Raji (cell line): ENCODE data around the gene ABCA9.

ENCODE experiments used
- POLR2A ChIP-seq: IDR thresholded peaks from 2 replicates; pipeline ENCODE4 v1.6.1; 2011; ENCODE audit warnings: low read depth, low read length, control low read depth; ENCODE audit not compliant: insufficient read depth

The ABCA9 gene

DNA sequence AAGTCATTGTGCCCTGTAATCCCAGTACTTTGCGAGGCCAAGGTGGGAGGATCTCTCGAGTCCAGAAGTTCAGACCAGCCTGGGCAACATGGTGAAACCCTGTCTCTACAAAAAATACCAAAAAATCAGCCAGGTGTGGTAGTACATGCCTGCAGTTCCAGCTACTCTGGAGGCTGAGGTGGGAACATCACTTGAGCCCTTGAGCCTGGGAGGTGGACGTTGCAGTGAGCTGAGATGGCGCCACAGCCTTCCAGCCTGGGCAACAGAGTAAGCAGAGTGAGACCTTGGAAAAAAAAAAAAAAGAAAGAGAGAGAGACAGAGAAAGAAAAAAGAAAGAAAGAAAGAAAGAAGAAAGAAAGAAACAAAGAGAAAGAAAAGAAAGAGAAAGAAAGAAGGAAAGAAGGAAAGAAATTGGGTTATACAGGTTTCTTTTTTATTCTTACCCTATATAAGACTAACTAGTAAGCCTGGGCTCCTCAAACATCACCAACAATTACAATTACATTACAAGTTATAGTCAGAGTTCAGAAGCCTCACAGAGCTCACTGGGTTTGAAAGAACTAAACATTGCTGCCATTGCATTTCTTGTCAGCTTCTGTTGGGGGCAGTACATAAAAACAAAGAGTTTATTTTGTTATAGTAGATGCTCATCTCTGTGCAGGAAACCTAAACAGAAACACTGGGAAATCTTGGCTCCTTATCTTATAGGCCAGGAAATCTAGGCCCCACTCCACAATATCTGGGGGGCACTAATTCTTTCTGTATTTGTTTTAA lies 6.7 kb upstream of the ABCA9 start:
- TF ChIP-seq POLR2A, result no peak

DNA sequence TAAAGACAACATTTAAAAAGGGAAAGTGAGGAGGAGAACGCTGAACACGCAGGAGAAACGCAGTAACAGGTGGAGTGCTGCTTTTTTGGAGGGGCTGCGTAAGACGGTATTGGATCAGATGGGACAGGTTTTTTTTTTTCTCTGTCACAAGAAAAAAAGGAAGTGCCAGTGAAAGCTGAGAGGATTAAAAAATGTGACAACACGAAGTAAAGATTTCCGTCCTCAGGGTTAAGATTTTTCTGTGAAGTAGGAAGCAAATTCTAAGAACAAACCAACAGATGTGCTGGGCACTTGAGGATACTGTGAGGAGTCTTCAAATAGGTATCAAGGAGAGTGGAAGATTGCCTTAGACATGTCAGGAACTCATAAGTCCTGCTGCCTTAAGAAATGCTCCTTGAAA lies 5.8 kb upstream of the ABCA9 start:
- TF ChIP-seq POLR2A, result no peak

DNA sequence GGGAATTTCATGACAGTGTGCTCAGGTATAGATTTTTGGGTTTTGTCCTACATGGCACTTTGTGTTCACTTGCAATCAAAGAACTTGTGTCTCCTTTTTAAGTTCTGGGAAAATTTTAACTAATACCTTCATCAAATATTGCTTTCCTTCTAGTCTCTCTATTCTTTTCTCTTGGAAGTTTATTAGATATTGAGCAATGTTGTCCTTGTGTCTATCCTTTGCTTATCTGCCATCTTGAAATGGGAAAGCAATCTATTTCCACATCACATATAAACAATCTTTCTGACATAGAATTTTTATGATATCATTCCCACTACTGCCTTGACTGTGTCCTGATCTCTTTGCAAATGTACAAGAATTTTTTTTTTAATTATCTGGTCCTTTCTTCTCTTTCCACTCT lies 4.4 kb upstream of the ABCA9 start:
- TF ChIP-seq POLR2A, result no peak

DNA sequence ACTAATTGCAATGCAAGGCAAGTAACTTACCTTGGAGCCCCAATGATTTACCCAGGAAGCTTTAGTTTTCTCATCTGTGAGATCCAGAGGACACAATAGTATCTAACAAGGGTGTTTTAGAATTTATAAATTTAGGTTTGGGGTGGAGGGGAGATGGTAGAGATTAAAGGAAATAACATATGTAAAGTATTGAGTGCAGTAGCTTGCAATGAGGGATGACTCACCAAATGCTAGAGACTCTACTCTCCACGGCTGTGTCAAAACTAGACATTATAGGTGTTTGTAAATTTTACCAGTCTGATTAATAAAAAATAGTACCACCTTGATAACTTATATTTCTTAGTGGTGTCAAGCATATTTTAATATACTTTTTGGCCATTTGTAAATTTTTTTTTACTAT lies 3.7 kb upstream of the ABCA9 start:
- TF ChIP-seq POLR2A, result no peak

DNA sequence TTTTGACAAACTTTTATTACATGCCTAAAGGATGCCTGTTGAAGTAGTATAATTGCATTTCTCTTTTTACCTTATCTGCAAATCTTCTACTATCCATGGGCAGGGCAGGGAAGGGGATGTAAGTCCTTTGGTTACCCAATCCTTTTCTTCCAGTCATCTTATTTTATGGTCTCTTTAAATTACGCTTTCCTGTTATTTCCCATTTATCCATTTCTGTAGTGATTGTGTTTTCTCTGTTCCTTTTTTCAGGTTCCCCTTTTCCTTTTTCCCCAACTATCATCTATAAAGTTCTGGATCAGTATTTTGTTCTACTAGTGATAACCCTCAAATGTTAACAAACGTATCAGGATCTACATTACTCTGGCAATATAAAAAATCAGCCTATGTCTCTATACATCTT lies 3.3 kb upstream of the ABCA9 start:
- TF ChIP-seq POLR2A, result no peak

DNA sequence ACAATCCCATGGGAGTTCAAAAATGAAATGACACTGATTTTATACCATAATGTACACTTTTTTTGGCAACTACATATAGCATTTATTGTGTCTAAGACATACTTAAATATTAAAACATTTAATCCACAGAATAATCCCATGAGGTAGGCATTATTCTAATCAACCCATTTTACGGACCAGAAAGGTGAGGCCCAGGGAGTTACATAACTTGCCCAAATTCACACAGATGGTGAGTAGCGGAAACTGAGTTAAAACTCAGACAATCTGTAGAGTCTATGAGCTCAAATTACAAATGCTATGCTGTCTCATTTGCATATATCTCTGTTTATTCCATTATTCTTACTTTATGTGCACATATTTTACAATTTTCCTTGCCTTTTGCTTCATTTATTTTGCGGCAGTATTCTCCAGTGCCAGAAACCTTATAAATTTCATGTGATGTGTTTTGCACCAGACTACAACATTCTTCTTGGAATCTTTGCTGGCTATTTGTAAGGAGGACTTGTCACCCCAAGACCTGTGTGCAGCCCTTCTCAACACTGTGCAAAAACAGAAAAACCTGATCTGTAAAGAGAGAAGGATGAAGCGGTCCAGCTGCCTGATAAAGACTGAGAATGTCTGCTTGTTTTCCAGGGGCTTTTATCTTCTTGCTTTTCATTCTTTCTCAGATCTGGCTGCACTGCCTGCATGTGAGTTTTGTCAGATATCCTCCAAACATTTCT lies 2.3 kb upstream of the ABCA9 start:
- TF ChIP-seq POLR2A, result no peak

DNA sequence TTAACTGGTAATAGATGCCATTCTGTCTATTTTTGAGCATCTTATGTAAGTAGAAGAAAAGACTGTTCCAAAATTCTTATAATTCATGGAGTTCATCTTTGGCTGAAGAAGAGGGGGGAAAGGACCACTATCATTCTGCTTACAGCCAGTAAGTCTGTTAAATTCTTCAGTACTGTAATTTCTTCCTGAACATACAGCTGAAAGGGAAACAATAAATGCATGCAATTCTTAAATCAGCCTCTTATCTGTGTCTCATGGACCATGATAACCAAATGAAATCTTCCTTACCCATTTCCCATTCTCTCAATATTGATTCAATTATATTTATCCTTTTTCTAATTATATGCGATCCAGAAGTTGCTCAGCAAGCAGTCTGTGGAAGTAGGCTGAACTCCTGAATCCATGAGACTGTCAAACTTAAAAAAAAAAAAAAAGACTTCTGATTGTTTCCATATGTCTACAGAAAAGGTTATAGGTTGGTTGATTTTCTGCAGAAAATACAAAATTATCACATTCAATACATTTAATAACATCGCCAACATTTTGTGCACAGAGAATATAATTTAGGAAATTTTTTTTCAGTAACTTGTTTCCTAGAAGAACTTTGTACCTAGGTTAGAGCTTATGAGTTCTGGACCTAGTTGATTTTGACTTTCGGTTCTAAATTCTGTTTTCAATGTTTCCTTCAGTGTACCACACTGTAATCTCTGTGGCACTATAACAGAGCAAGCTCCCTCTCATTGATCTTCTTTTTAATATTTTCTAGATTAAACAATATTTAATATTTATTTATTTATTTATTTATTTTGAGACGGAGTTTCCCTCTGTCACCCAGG lies 1.2 kb upstream of the ABCA9 start:
- TF ChIP-seq POLR2A, result no peak

DNA sequence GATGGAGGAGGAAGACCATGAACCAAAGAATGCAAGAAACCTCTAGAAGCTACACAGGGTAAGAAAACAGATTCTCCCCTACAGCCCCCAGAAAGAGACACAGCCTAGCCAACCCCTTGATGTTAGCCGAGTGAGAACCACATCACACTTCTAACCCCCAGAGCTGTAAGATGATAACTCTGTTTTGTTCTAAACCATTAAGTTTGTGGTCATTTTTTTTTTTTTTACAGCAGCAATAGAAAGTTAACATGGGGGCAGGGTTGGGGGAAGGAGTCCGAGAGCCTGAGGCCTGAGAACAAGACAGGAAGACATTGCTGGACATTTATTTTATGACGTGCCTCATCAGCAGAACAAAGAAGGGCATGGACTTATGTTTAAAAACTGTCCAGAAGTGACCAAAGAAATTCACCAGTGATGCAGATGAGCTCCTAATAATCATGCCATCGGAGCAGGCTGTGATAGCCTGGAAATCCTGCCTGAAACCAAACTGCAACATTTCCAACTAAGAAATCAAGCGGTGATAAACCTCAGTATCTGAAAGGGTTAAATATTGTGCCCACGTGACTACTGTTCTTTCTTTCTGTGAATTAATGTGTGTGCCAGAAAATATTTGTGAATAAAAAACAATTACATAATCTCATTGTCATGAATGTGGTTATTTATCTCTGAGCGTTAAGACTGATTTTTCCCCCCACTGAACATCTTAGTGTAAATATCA lies 1.1 kb downstream of the ABCA9 start:
- TF ChIP-seq POLR2A, result no peak

DNA sequence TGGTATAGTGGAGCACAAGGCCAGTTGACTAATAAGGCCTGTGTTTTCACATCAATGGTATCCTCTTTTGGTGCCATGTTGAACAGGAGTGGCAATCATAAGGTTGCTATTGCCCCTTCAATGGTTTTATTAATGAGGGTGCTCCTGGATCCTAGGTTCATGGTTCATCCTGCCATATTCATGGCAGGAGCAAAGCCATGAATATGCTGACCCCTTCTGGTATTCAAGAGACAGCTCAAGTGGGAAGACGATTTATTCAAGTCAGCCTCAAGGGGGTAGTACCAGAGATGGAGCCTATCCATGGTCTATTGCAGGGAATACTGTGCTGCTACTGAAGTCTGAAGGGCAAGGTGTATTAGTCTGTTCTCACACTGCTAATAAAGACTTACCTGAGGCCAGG lies 2.6 kb downstream of the ABCA9 start:
- TF ChIP-seq POLR2A, result no peak

DNA sequence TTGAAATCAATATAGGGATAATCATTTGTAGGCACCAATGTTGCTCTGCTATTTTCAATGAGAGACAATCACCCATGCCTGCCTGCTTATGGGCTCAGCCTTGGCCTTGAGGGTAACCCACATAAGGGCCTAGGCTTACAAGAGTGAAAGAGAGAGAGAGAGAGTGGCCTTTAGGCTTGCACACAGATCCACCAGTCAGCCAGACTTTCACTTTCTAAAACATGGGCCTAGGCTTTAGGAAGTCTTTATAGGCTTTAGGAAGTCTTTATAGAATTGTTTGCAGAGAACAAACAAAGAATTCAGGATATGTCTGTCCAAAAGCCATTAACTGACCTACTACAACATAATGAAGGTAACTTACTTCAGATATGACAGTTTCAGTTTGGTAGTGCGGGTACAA lies 3.4 kb downstream of the ABCA9 start:
- TF ChIP-seq POLR2A, result no peak

DNA sequence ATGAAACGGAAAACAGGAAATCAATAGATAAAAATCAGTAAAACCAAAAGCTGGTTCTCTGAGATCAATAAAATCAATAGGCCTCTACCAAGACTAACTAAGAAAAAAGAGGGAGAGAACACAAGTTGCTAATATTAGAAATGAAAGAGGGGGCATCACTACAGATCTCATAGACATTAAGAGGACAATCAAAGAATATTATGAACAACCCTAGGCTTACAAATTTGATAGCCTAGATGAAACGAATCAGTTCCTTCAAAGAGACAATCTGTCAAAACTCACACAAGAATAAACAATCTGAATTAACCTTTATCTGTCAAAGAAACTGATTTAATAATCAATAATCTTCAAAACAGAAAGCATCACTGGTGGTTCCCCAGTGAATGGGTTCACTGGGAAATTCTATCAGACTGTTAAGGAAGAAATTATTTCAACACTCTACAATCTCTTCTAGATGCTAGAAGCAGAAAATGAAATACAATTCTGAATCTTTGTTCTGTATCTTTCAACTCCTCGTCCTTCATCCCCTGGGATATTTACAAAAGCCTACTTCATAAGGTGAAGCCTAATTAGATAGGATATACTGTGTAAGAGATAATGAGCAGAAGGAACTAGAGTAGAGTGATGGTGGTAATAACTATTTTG lies 4.4 kb downstream of the ABCA9 start:
- no peak for TF ChIP-seq POLR2A

DNA sequence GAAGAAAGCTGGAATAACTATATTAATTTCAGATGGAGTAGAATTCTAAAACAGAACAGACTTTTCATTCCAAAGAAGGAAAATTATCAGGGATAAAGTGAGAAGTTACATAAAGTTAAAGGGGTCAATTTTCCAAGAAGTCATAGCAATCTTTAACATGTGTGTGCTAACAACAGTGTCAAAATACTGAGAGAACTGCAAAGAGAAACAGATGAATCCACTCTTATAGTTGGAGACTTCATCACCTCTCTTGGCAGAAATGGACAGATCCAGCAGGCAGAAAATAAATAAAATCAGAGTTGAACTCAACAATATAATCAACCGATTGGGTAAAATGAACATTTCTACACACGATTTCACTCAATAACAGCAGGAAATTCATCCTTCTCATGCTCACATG lies 5.4 kb downstream of the ABCA9 start:
- no peak for TF ChIP-seq POLR2A

DNA sequence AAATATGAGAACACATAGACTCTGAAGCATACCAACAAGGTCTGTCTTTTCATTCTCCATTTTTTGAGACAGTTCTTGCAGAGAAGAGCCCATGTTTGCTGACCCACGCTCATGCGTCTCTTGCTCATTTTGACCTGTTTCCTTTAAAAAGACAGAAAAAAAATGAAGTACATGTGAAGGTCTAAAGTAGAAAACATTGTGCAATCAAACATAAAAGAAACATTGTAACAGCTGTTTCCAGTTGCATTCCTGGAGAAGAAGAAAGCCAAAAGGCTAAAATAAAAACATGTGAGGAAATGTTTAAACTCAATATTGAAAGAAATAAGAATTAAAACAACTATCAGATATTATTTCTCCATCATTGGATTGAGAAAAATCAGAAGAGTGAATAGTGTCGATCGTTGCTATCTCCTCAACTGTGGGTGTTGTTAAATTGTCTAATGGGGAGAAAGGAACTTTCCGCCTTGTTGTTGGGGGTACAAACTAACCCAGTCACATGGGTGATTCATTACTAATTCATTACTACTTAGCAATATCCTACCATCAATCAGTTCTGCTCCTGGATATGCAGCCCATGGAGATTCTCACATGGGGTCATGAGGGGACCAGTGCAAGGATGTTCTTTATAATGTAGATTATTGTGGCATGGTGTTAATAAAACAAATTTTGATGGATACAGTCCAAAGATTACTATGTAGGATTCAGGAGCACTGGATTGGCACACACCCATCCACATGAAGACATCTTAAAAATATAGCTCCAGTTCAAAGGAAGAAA lies 9.5 kb downstream of the ABCA9 start:
- TF ChIP-seq POLR2A, result no peak

DNA sequence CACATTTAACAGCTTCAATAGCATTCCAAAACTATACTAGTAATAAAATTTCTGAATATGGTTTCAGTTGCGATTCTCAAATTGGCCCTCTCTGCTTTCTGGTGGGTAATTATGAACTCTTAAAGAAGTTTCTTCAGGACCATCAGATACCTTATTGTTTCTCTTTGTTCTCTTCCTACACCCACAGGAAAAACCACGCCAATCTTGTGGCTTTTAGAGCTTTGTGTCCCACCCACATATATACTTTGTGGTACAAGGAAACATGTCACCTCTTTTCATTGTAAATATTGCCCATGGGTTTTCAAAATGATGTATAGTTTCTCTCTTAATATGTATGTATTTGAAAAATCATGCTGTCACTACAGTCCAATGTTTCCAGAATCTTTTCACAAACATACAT lies 12.1 kb downstream of the ABCA9 start:
- TF ChIP-seq POLR2A, result no peak
